SK-N-SH treated with all-trans-retinoic acid at 6 μM for 48 hours (cell line): ENCODE data around the gene TMEM182.
A peak's percentile ranks its signal among the peaks of the same experiment; 100 is the strongest.

Source experiments
- ATAC-seq: fragments of 200-7000 bp; cut with Tn5 transposase; 3 replicates; pipeline ENCODE4 v1.9.1; 2020; ENCODE audit warnings: mild to moderate bottlenecking, moderate library complexity
- ARNTL ChIP-seq: fragments of 450-650 bp; formaldehyde crosslinking; IDR thresholded peaks from 2 replicates; pipeline ENCODE4 v1.5.0; 2020; ENCODE audit warnings: low read depth, mild to moderate bottlenecking, moderate library complexity, borderline replicate concordance
- BACH2 ChIP-seq: fragments of 250-450 bp; sonication (Bioruptor Pico); IDR thresholded peaks from 2 replicates; pipeline ENCODE4 v1.9.0; 2021; ENCODE audit warnings: mild to moderate bottlenecking, borderline replicate concordance
- ESRRG ChIP-seq: fragments of 250-450 bp; sonication (Bioruptor Pico); IDR thresholded peaks from 2 replicates; pipeline ENCODE4 v1.6.1; 2021; ENCODE audit warnings: mild to moderate bottlenecking
- GLIS3 ChIP-seq: fragments of 250-450 bp; sonication (Bioruptor Pico); IDR thresholded peaks from 2 replicates; pipeline ENCODE4 v1.5.0; 2020; ENCODE audit warnings: mild to moderate bottlenecking, moderate library complexity
- ISL1 ChIP-seq: fragments of 250-450 bp; sonication (Bioruptor Pico); IDR thresholded peaks from 2 replicates; pipeline ENCODE4 v2.1.2; 2022; ENCODE audit warnings: mild to moderate bottlenecking, moderate library complexity
- OSR1 ChIP-seq: fragments of 250-450 bp; sonication (Bioruptor Pico); IDR thresholded peaks from 2 replicates; pipeline ENCODE4 v1.8.0; 2022; ENCODE audit warnings: moderate library complexity, mild to moderate bottlenecking, inconsistent platforms
- PPARA ChIP-seq: fragments of 250-450 bp; sonication (Bioruptor Pico); IDR thresholded peaks from 2 replicates; pipeline ENCODE4 v1.5.0; 2020; ENCODE audit warnings: mild to moderate bottlenecking, borderline replicate concordance
- RARB ChIP-seq: fragments of 250-450 bp; sonication (Bioruptor Pico); IDR thresholded peaks from 2 replicates; pipeline ENCODE4 v1.8.0; 2021; ENCODE audit warnings: mild to moderate bottlenecking, moderate library complexity
- SNAI2 ChIP-seq: fragments of 250-450 bp; sonication (Bioruptor Pico); IDR thresholded peaks from 2 replicates; pipeline ENCODE4 v1.5.0; 2020; ENCODE audit warnings: mild to moderate bottlenecking, moderate library complexity
- TCF4 ChIP-seq: fragments of 250-450 bp; sonication (Bioruptor Pico); IDR thresholded peaks from 2 replicates; pipeline ENCODE4 v1.8.0; 2021; ENCODE audit warnings: mild to moderate bottlenecking, moderate library complexity, borderline replicate concordance
- TOX ChIP-seq: fragments of 250-450 bp; sonication (Bioruptor Pico); IDR thresholded peaks from 2 replicates; pipeline ENCODE4 v1.8.0; 2021; ENCODE audit warnings: mild to moderate bottlenecking, moderate library complexity, borderline replicate concordance
- ZC3H10 ChIP-seq: fragments of 250-450 bp; sonication (Bioruptor Pico); IDR thresholded peaks from 2 replicates; pipeline ENCODE4 v1.5.1; 2021; ENCODE audit warnings: mild to moderate bottlenecking, moderate library complexity
- ZFP3 ChIP-seq: fragments of 250-450 bp; sonication (Bioruptor Pico); IDR thresholded peaks from 2 replicates; pipeline ENCODE4 v1.5.0; 2020; ENCODE audit warnings: mild to moderate bottlenecking, moderate library complexity
- ZFP30 ChIP-seq: fragments of 450-650 bp; formaldehyde crosslinking; IDR thresholded peaks from 2 replicates; pipeline ENCODE4 v1.5.0; 2022; ENCODE audit warnings: mild to moderate bottlenecking, moderate library complexity
- ZNF565 ChIP-seq: fragments of 450-650 bp; formaldehyde crosslinking; conservative IDR thresholded peaks from 2 replicates; pipeline ENCODE4 v1.5.0; 2020; ENCODE audit warnings: low read depth, mild to moderate bottlenecking, moderate library complexity
- ZNF70 ChIP-seq: fragments of 450-650 bp; formaldehyde crosslinking; IDR thresholded peaks from 2 replicates; pipeline ENCODE4 v1.5.0; 2020; ENCODE audit warnings: mild to moderate bottlenecking, moderate library complexity
- ZNF8 ChIP-seq: fragments of 450-650 bp; formaldehyde crosslinking; IDR thresholded peaks from 2 replicates; pipeline ENCODE4 v1.5.0; 2020; ENCODE audit warnings: mild to moderate bottlenecking, moderate library complexity
- TF ChIP-seq, protein P1 (sequence below): fragments of 250-450 bp; sonication (Bioruptor Pico); IDR thresholded peaks from 2 replicates; pipeline ENCODE4 v1.5.1; 2021; ENCODE audit warnings: mild to moderate bottlenecking, moderate library complexity
- TF ChIP-seq, protein P2 (sequence below): fragments of 250-450 bp; sonication (Bioruptor Pico); IDR thresholded peaks from 2 replicates; pipeline ENCODE4 v1.8.0; 2020; ENCODE audit warnings: mild to moderate bottlenecking, moderate library complexity, borderline replicate concordance
- TF ChIP-seq, protein P3 (sequence below): fragments of 250-450 bp; sonication (Bioruptor Pico); IDR thresholded peaks from 2 replicates; pipeline ENCODE4 v1.5.1; 2020; ENCODE audit warnings: low read depth, mild to moderate bottlenecking, moderate library complexity
- TF ChIP-seq, protein P4 (sequence below): fragments of 250-450 bp; sonication (Bioruptor Pico); IDR thresholded peaks from 2 replicates; pipeline ENCODE4 v1.5.0; 2020; ENCODE audit warnings: mild to moderate bottlenecking, moderate library complexity

Gene TMEM182, protein sequence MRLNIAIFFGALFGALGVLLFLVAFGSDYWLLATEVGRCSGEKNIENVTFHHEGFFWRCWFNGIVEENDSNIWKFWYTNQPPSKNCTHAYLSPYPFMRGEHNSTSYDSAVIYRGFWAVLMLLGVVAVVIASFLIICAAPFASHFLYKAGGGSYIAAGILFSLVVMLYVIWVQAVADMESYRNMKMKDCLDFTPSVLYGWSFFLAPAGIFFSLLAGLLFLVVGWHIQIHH

DNA sequence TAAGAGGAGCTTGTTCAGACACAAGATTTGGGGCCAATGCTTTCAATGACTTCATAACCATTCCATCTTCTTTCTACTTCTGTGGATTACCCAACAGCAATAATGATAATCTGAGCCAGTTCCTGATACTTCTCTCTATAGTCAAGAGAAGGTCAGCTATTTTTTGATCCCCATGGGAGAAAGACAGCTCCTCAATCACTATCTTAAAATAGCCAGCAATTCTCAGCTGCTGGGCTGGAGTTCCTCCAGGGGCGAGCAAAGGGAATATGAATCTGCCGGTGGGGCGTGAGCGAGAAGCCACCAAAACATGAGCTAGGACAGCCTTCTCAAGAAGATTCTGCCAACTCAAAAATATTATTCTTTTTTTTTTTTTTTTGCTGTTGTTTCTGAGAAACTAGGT lies at the start of gene TMEM182:
Gene TMEM182 (plus strand): TSS at position 269 of the 400 bp plus-strand sequence. CDS start 187 bp downstream, outside the sequence.
- ATAC-seq = no peak
- no peak for TF ChIP-seq ESRRG (CRISPR knock-in tag)
- TF ChIP-seq, protein P1, sequence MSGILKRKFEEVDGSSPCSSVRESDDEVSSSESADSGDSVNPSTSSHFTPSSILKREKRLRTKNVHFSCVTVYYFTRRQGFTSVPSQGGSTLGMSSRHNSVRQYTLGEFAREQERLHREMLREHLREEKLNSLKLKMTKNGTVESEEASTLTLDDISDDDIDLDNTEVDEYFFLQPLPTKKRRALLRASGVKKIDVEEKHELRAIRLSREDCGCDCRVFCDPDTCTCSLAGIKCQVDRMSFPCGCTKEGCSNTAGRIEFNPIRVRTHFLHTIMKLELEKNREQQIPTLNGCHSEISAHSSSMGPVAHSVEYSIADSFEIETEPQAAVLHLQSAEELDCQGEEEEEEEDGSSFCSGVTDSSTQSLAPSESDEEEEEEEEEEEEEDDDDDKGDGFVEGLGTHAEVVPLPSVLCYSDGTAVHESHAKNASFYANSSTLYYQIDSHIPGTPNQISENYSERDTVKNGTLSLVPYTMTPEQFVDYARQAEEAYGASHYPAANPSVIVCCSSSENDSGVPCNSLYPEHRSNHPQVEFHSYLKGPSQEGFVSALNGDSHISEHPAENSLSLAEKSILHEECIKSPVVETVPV (CRISPR knock-in tag) = no peak
- no peak for TF ChIP-seq ZNF8 (CRISPR knock-in tag)
- TF ChIP-seq ZC3H10 = no peak
- no peak for TF ChIP-seq PPARA (CRISPR knock-in tag)
- no peak for TF ChIP-seq OSR1 (CRISPR knock-in tag)
- TF ChIP-seq ZNF565 (CRISPR knock-in tag) = no peak
- no peak for TF ChIP-seq ISL1
- TF ChIP-seq ZFP30 = no peak
- no peak for TF ChIP-seq RARB (CRISPR knock-in tag)
- TF ChIP-seq TCF4 = no peak
- TF ChIP-seq ZNF70 (CRISPR knock-in tag) = no peak
- no peak for TF ChIP-seq GLIS3 (CRISPR knock-in tag)
- TF ChIP-seq, protein P2, sequence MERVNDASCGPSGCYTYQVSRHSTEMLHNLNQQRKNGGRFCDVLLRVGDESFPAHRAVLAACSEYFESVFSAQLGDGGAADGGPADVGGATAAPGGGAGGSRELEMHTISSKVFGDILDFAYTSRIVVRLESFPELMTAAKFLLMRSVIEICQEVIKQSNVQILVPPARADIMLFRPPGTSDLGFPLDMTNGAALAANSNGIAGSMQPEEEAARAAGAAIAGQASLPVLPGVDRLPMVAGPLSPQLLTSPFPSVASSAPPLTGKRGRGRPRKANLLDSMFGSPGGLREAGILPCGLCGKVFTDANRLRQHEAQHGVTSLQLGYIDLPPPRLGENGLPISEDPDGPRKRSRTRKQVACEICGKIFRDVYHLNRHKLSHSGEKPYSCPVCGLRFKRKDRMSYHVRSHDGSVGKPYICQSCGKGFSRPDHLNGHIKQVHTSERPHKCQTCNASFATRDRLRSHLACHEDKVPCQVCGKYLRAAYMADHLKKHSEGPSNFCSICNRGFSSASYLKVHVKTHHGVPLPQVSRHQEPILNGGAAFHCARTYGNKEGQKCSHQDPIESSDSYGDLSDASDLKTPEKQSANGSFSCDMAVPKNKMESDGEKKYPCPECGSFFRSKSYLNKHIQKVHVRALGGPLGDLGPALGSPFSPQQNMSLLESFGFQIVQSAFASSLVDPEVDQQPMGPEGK (CRISPR knock-in tag) = no peak
- TF ChIP-seq ARNTL (CRISPR knock-in tag) = no peak
- TF ChIP-seq, protein P3, sequence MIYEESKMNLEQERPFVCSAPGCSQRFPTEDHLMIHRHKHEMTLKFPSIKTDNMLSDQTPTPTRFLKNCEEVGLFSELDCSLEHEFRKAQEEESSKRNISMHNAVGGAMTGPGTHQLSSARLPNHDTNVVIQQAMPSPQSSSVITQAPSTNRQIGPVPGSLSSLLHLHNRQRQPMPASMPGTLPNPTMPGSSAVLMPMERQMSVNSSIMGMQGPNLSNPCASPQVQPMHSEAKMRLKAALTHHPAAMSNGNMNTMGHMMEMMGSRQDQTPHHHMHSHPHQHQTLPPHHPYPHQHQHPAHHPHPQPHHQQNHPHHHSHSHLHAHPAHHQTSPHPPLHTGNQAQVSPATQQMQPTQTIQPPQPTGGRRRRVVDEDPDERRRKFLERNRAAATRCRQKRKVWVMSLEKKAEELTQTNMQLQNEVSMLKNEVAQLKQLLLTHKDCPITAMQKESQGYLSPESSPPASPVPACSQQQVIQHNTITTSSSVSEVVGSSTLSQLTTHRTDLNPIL (CRISPR knock-in tag) = no peak
- no peak for TF ChIP-seq BACH2 (CRISPR knock-in tag)
- no peak for TF ChIP-seq SNAI2 (CRISPR knock-in tag)
- TF ChIP-seq ZFP3 (CRISPR knock-in tag) = no peak

DNA sequence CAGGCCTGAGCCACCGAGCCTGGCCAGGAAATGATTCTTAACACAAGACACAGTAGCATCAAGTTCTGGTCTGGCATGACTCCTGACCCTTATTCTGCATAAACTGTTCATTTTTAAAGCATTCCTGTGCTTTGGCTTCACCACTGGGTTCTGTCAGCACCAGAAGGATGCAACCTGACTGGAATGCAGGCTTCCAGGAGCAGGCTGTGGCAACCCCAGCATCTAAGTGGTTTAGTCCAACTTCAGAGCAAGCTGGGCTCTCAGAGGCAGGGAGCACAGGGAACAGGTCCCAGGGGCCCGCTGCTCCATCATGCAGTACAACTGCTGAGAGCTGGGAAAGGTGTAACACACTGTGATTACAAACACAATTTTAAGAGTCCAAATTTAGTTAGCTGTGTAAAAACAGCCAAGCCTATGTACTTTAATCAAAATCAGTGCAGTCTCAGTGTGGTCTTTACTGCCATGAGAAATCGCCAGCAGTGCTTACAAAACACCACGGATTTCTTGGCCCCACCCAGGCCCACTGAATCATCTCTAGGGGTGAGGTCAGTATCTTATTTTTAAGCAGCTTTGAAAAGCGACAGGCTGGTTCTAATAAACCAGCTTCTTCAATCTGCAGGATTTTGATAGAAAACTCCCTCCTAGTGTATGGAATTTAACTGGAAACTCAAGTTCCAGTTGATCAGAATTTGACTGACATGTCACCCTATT lies 44.4 kb upstream of the TMEM182 start:
- ATAC-seq = peak; percentile 22; the same call in 1 of the 3 replicates
- TF ChIP-seq, protein P3 (CRISPR knock-in tag) = no peak
- no peak for TF ChIP-seq TCF4
- no peak for TF ChIP-seq ZC3H10
- no peak for TF ChIP-seq BACH2 (CRISPR knock-in tag)
- no peak for TF ChIP-seq ZNF565 (CRISPR knock-in tag)
- TF ChIP-seq RARB (CRISPR knock-in tag) = no peak
- no peak for TF ChIP-seq PPARA (CRISPR knock-in tag)
- TF ChIP-seq, protein P1 (CRISPR knock-in tag) = no peak
- TF ChIP-seq ESRRG (CRISPR knock-in tag) = no peak
- TF ChIP-seq, protein P2 (CRISPR knock-in tag) = no peak
- TF ChIP-seq ZNF70 (CRISPR knock-in tag) = no peak
- no peak for TF ChIP-seq SNAI2 (CRISPR knock-in tag)
- no peak for TF ChIP-seq TOX (CRISPR knock-in tag)
- TF ChIP-seq, protein P4, sequence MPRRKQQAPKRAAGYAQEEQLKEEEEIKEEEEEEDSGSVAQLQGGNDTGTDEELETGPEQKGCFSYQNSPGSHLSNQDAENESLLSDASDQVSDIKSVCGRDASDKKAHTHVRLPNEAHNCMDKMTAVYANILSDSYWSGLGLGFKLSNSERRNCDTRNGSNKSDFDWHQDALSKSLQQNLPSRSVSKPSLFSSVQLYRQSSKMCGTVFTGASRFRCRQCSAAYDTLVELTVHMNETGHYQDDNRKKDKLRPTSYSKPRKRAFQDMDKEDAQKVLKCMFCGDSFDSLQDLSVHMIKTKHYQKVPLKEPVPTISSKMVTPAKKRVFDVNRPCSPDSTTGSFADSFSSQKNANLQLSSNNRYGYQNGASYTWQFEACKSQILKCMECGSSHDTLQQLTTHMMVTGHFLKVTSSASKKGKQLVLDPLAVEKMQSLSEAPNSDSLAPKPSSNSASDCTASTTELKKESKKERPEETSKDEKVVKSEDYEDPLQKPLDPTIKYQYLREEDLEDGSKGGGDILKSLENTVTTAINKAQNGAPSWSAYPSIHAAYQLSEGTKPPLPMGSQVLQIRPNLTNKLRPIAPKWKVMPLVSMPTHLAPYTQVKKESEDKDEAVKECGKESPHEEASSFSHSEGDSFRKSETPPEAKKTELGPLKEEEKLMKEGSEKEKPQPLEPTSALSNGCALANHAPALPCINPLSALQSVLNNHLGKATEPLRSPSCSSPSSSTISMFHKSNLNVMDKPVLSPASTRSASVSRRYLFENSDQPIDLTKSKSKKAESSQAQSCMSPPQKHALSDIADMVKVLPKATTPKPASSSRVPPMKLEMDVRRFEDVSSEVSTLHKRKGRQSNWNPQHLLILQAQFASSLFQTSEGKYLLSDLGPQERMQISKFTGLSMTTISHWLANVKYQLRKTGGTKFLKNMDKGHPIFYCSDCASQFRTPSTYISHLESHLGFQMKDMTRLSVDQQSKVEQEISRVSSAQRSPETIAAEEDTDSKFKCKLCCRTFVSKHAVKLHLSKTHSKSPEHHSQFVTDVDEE (CRISPR knock-in tag) = no peak
- TF ChIP-seq ISL1 = no peak
